Measurements from ENCODE around the gene SYNDIG1. TPM values are rescaled to one million over a fixed set of nuclear protein-coding genes. Genes with fewer than 3 reads are reported as not detected.

The SYNDIG1 gene
- total and polyA plus RNA-seq, 9 of the 15 experiments (the other 6 are each of a cell fraction or from before 2014, with no cell fraction given) = not detected

DNA sequence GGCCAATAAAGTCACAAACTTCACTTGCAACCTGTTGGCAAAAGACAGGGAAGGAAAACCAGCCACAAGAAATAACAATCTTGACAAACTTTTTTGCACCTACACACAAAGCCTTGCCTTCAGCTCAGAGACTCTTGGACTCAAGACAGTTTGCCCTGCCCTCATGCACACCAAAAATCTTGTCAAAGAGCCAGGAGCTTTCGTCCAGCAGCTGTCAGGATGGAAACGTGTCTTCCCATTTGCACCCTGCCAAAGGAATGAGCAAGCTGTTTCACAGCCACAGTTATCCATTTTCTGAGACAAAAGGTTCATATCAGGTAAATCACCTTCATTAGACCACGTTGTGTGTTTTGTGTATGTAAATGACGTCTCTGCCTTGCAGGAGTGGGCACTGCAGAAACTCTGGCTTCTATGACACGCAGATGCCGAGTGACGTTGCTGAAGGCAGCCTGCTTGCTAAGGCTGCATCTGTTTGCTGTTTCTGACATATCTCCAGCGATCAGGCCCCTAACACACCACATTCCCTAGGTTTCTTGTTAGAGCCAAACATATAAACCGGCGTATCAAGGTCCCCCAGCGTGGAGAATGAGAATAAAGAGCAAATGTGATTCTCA, 193.4 kb downstream of the SYNDIG1 start (continued):
- TF ChIP-seq, protein P1, sequence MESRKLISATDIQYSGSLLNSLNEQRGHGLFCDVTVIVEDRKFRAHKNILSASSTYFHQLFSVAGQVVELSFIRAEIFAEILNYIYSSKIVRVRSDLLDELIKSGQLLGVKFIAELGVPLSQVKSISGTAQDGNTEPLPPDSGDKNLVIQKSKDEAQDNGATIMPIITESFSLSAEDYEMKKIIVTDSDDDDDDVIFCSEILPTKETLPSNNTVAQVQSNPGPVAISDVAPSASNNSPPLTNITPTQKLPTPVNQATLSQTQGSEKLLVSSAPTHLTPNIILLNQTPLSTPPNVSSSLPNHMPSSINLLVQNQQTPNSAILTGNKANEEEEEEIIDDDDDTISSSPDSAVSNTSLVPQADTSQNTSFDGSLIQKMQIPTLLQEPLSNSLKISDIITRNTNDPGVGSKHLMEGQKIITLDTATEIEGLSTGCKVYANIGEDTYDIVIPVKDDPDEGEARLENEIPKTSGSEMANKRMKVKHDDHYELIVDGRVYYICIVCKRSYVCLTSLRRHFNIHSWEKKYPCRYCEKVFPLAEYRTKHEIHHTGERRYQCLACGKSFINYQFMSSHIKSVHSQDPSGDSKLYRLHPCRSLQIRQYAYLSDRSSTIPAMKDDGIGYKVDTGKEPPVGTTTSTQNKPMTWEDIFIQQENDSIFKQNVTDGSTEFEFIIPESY (CRISPR knock-in tag; IDR thresholded peaks at IDR 0.05) = no peak
- no peak for TF ChIP-seq ZNF324 (CRISPR knock-in tag; IDR thresholded peaks at IDR 0.05)
- TF ChIP-seq ZNF24 (IDR thresholded peaks at IDR 0.05) = no peak
- TF ChIP-seq, protein P2, sequence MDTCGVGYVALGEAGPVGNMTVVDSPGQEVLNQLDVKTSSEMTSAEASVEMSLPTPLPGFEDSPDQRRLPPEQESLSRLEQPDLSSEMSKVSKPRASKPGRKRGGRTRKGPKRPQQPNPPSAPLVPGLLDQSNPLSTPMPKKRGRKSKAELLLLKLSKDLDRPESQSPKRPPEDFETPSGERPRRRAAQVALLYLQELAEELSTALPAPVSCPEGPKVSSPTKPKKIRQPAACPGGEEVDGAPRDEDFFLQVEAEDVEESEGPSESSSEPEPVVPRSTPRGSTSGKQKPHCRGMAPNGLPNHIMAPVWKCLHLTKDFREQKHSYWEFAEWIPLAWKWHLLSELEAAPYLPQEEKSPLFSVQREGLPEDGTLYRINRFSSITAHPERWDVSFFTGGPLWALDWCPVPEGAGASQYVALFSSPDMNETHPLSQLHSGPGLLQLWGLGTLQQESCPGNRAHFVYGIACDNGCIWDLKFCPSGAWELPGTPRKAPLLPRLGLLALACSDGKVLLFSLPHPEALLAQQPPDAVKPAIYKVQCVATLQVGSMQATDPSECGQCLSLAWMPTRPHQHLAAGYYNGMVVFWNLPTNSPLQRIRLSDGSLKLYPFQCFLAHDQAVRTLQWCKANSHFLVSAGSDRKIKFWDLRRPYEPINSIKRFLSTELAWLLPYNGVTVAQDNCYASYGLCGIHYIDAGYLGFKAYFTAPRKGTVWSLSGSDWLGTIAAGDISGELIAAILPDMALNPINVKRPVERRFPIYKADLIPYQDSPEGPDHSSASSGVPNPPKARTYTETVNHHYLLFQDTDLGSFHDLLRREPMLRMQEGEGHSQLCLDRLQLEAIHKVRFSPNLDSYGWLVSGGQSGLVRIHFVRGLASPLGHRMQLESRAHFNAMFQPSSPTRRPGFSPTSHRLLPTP (IDR thresholded peaks at IDR 0.05; ENCODE audit: borderline replicate concordance, extremely low read depth, insufficient read length) = no peak

DNA sequence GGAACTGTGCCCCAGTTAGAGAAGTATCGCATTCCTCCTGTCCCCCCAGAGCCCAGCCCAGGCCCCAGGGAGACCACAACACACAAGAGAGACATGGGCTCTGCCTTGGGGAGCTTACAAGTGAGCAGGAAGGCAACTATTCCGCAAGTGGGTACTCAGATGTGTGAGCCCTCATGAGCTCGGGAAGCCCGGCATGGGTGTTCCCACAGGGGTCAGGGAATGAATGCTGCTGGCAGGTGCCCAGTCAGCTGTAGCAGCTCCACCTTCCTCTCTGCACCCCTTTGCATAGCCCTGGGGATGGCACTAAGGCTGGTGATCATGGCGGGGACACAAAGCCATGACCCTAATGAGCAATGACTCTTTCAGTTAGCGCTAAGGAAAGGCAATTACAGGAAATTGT, 194.1 kb downstream of the SYNDIG1 start:
- Histone ChIP-seq H2AFZ (ENCODE audit: low read depth, low read length) (no peak overlapping the region), H3K36me3 (ENCODE audit: control insufficient read depth, insufficient read depth, low read length) (no peaks in the 10 kb centered on the region), H3K4me3 (no peak overlapping the region), H3K4me1 (replicated peaks in 1 of 2; ENCODE audit: control insufficient read depth in 2 of 2, insufficient read depth in 2 of 2, low read length in 2 of 2) (no peaks in the 10 kb centered on the region), H3K9ac (ENCODE audit: insufficient read depth in 1 of 2, low read depth in 2 of 2, low read length in 2 of 2) (no peak overlapping the region), H3K27me3 (ENCODE audit: control insufficient read depth in 2 of 2, insufficient read depth in 2 of 2, low read length in 2 of 2) (peaks cover 0 to 6% of the 10 kb centered on the region in 2 experiments; a peak in 1 of 5 replicates), H3K4me2 (ENCODE audit: insufficient read depth, low read length) (no peak overlapping the region), H3K9me3 (replicated peaks; ENCODE audit: control insufficient read depth, insufficient read depth, low read depth, low read length) (no peaks in the 10 kb centered on the region), H3K79me2 (ENCODE audit: control insufficient read depth, insufficient read depth, low read length) (no peaks in the 10 kb centered on the region), H3K27ac (ENCODE audit: extremely low read depth, low read depth, low read length) (no peak overlapping the region), H3K9me1 (ENCODE audit: control insufficient read depth, insufficient read depth, low read length) (no peaks in the 10 kb centered on the region), H4K20me1 (replicated peaks; ENCODE audit: control insufficient read depth, insufficient read depth, low read length) (no peaks in the 10 kb centered on the region)
- in situ Hi-C loops (cut with MboI) = no loop called here
- POLR2A ChIA-PET = interaction anchor here (0.6 kb wide), 1 partner anchor 34 kb away, joined by 3 read pairs; no protein-coding TSS in a partner anchor
- FAIRE-seq (no peak), ATAC-seq (no peak), DNase-seq (ENCODE audit: extremely low read depth in 1 of 4, low spot score in 3 of 4) (no peak)
- CTCF ChIA-PET (ENCODE audit: low intra/inter-chr PET ratio) = no interaction called here
- BruUV-seq (replicated peaks) = no TSS peak
- intact Hi-C loops (cut with micrococcal nuclease) = no loop called here
- WGBS (ENCODE audit: insufficient coverage, low coverage, missing lambda C conversion rate) = 2% methylated on average over 5 of the region's 6 CpGs
- TF ChIP-seq NCOA4 (IDR thresholded peaks at IDR 0.05; ENCODE audit: partially characterized antibody) = no peak
- TF ChIP-seq ZNF174 (CRISPR knock-in tag; IDR thresholded peaks at IDR 0.05) = no peak
- TF ChIP-seq, protein P3, sequence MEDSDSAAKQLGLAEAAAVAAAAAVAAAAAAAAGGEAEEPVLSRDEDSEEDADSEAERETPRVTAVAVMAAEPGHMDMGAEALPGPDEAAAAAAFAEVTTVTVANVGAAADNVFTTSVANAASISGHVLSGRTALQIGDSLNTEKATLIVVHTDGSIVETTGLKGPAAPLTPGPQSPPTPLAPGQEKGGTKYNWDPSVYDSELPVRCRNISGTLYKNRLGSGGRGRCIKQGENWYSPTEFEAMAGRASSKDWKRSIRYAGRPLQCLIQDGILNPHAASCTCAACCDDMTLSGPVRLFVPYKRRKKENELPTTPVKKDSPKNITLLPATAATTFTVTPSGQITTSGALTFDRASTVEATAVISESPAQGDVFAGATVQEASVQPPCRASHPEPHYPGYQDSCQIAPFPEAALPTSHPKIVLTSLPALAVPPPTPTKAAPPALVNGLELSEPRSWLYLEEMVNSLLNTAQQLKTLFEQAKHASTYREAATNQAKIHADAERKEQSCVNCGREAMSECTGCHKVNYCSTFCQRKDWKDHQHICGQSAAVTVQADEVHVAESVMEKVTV (CRISPR knock-in tag; IDR thresholded peaks at IDR 0.05) = no peak
- TF ChIP-seq, protein P4, sequence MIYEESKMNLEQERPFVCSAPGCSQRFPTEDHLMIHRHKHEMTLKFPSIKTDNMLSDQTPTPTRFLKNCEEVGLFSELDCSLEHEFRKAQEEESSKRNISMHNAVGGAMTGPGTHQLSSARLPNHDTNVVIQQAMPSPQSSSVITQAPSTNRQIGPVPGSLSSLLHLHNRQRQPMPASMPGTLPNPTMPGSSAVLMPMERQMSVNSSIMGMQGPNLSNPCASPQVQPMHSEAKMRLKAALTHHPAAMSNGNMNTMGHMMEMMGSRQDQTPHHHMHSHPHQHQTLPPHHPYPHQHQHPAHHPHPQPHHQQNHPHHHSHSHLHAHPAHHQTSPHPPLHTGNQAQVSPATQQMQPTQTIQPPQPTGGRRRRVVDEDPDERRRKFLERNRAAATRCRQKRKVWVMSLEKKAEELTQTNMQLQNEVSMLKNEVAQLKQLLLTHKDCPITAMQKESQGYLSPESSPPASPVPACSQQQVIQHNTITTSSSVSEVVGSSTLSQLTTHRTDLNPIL (CRISPR knock-in tag; IDR thresholded peaks at IDR 0.05) = no peak
- TF ChIP-seq EZH2 (IDR thresholded peaks at IDR 0.05; ENCODE audit: borderline replicate concordance, low read depth, low read length) = no peak
- no peak for TF ChIP-seq TRIM24 (IDR thresholded peaks at IDR 0.05)
- TF ChIP-seq XRCC3 (IDR thresholded peaks at IDR 0.05) = no peak
- TF ChIP-seq TAF15 (IDR thresholded peaks at IDR 0.05; ENCODE audit: low read depth, low read length) = no peak
- no peak for TF ChIP-seq TFAM (CRISPR knock-in tag; conservative IDR thresholded peaks at IDR 0.05)
